ENCODE data around the gene TMPRSS2. TPM values are rescaled to one million over a fixed set of nuclear protein-coding genes. Genes with fewer than 3 reads are reported as not detected.

Gene TMPRSS2
- total RNA-seq, 3 donors from 2014 or later (not counting 1 experiment from before 2014, with no cell fraction given) = not detected

GRCh38 chr21:41451753-41452676 is 55.9 kb downstream of the TMPRSS2 start:
- TF ChIP-seq, protein P1, sequence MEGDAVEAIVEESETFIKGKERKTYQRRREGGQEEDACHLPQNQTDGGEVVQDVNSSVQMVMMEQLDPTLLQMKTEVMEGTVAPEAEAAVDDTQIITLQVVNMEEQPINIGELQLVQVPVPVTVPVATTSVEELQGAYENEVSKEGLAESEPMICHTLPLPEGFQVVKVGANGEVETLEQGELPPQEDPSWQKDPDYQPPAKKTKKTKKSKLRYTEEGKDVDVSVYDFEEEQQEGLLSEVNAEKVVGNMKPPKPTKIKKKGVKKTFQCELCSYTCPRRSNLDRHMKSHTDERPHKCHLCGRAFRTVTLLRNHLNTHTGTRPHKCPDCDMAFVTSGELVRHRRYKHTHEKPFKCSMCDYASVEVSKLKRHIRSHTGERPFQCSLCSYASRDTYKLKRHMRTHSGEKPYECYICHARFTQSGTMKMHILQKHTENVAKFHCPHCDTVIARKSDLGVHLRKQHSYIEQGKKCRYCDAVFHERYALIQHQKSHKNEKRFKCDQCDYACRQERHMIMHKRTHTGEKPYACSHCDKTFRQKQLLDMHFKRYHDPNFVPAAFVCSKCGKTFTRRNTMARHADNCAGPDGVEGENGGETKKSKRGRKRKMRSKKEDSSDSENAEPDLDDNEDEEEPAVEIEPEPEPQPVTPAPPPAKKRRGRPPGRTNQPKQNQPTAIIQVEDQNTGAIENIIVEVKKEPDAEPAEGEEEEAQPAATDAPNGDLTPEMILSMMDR (IDR thresholded peaks at IDR 0.05) = no peak
- H3K36me3 ChIP-seq (ENCODE audit: control insufficient read depth, insufficient read depth, low read length) = peaks cover 34% of the 10 kb centered on the region
- no peaks in the 10 kb centered on the region for H3K9me3 ChIP-seq (ENCODE audit: control insufficient read depth, insufficient read depth, low read length)
- ATAC-seq (no peak), DNase-seq (no peak)
- WGBS (ENCODE audit: insufficient coverage) = 87% methylated on average over 15 of the region's 16 CpGs
- no peak overlapping the region for H3K27ac Mint-ChIP-seq
- no peak overlapping the region for H3K4me3 Mint-ChIP-seq
- no peak overlapping the region for H3K27ac ChIP-seq (ENCODE audit: low read length)
- peaks cover 13% of the 10 kb centered on the region for H3K36me3 Mint-ChIP-seq
- no peaks in the 10 kb centered on the region for H3K27me3 ChIP-seq (ENCODE audit: control insufficient read depth, insufficient read depth, low read length)
- no peak overlapping the region for H3K4me3 ChIP-seq (ENCODE audit: low read length)
- H3K4me1 ChIP-seq (ENCODE audit: control insufficient read depth, insufficient read depth, low read length) = no peaks in the 10 kb centered on the region
- H3K9me3 Mint-ChIP-seq = no peaks in the 10 kb centered on the region
- H3K4me1 Mint-ChIP-seq = no peaks in the 10 kb centered on the region
- no peaks in the 10 kb centered on the region for H3K27me3 Mint-ChIP-seq (ENCODE audit: low read depth in 2 of 2)
- intact Hi-C loops (cut with micrococcal nuclease) = no loop called here

GRCh38 chr21:41449613-41450012 is 58.3 kb downstream of the TMPRSS2 start:
- Mint-ChIP-seq H3K27ac (no peak overlapping the region), H3K4me3 (no peak overlapping the region), H3K27me3 (ENCODE audit: low read depth in 2 of 2) (no peaks in the 10 kb centered on the region), H3K36me3 (peaks cover 24% of the 10 kb centered on the region), H3K9me3 (no peaks in the 10 kb centered on the region), H3K4me1 (no peaks in the 10 kb centered on the region)
- no peaks in the 10 kb centered on the region for H3K4me1 ChIP-seq (ENCODE audit: control insufficient read depth, insufficient read depth, low read length)
- 85% methylated on average over 4 of the region's 5 CpGs for WGBS (ENCODE audit: insufficient coverage)
- no peak for ATAC-seq
- no peak for DNase-seq
- H3K4me3 ChIP-seq (ENCODE audit: low read length) = no peak overlapping the region
- H3K27ac ChIP-seq (ENCODE audit: low read length) = no peak overlapping the region
- H3K36me3 ChIP-seq (ENCODE audit: control insufficient read depth, insufficient read depth, low read length) = peaks cover 48% of the 10 kb centered on the region
- no peaks in the 10 kb centered on the region for H3K27me3 ChIP-seq (ENCODE audit: control insufficient read depth, insufficient read depth, low read length)
- TF ChIP-seq, protein P1 (IDR thresholded peaks at IDR 0.05) = no peak
- intact Hi-C loops (cut with micrococcal nuclease) = no loop called here
- no peaks in the 10 kb centered on the region for H3K9me3 ChIP-seq (ENCODE audit: control insufficient read depth, insufficient read depth, low read length)

DNA sequence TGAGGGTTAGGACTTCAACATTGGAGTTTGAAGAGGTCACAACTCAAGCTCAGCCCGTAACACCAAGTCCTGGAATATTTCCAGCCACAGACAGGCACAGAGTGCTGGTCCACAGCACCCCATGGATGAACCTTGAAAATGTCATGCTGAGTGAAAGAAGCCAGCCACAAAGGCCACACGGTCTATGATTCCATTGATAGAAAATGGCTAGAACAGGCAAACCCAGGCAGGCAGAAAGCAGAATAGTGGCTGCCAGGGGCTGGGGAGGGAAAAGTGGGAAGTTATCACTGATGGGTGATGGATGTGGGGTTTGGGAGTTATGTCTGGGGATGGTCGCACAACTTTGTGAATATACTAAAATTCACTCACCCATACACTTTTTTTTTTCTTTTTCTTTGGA is 60.6 kb downstream of the TMPRSS2 start:
- Mint-ChIP-seq H3K27me3 (ENCODE audit: low read depth in 2 of 2) (no peaks in the 10 kb centered on the region), H3K4me1 (no peaks in the 10 kb centered on the region), H3K4me3 (no peak overlapping the region), H3K27ac (no peak overlapping the region), H3K9me3 (no peaks in the 10 kb centered on the region), H3K36me3 (peaks cover 33% of the 10 kb centered on the region)
- no peaks in the 10 kb centered on the region for H3K4me1 ChIP-seq (ENCODE audit: control insufficient read depth, insufficient read depth, low read length)
- 98% methylated on average over 2 of the region's 3 CpGs for WGBS (ENCODE audit: insufficient coverage)
- DNase-seq (no peak), ATAC-seq (no peak)
- H3K36me3 ChIP-seq (ENCODE audit: control insufficient read depth, insufficient read depth, low read length) = peaks cover 49% of the 10 kb centered on the region
- no peak overlapping the region for H3K4me3 ChIP-seq (ENCODE audit: low read length)
- no peaks in the 10 kb centered on the region for H3K27me3 ChIP-seq (ENCODE audit: control insufficient read depth, insufficient read depth, low read length)
- TF ChIP-seq, protein P1 (IDR thresholded peaks at IDR 0.05) = no peak
- H3K27ac ChIP-seq (ENCODE audit: low read length) = no peak overlapping the region
- no peaks in the 10 kb centered on the region for H3K9me3 ChIP-seq (ENCODE audit: control insufficient read depth, insufficient read depth, low read length)
- intact Hi-C loops (cut with micrococcal nuclease) = no loop called here

All from natural killer cell (primary cell).